NCI-H1417 (cell line): ENCODE data around the gene CPLANE1.
"Not testable (repeated sequence)": the region's sequence is repeated elsewhere in the genome, so short reads cannot be mapped to it uniquely, and the experiment has no call there.

ENCODE experiments used
- DNase-seq, 3 experiments: peaks; one replicate each; lab custom pipeline; 2025; lab: John Stamatoyannopoulos, UW

Gene CPLANE1

GRCh38 chr5:37208883-37209797 is 40.0 kb downstream of the CPLANE1 start:
- DNase-seq, result no peak

DNA sequence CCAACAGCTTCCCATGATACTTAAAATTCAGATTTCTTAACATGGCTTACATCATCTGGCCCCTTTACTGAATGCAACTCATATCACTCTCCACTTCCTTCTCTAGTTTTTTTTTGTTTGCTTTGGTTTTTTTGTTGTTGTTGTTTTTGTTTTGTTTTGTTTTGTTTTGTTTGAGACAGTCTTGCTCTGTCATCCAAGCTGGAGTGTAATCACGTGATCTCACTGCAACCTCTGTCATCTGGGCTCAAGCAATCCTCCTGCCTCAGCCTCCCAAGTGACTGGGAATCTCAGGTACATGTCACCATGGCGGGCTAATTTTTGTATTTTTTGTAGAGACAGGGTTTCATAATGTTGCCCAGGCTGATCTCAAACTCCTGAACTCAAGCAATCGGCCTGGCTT is 41.4 kb downstream of the CPLANE1 start:
- no peak for DNase-seq

DNA sequence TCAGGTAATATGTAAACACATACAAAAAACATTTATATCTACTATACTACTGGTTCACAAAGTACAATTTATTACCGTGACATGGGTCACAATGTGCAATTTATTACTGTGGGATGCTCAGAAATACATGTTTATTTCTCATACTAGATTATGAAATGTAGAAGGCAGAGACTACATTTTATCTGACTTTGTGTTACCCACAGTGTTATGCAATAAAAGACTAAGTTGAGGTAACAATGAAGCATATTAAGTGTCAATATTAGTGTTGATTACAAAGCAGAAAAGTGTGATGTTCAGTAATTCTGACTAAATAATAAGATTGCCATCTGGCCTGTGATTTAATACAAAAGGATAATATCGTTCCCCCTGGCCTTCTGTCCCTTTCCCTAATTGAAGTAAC is 42.4 kb downstream of the CPLANE1 start:
- no peak for DNase-seq

GRCh38 chr5:37198842-37199241 is 50.3 kb downstream of the CPLANE1 start:
- no peak for DNase-seq

- DNase-seq, result no peak
Observed at GRCh38 chr5:37198061-37198460, 51.1 kb downstream of the CPLANE1 start.

- DNase-seq, result no peak
Observed at GRCh38 chr5:37197340-37198050, 51.7 kb downstream of the CPLANE1 start.

- no peak for DNase-seq
Observed at GRCh38 chr5:37190592-37190991, 58.6 kb downstream of the CPLANE1 start.

DNA sequence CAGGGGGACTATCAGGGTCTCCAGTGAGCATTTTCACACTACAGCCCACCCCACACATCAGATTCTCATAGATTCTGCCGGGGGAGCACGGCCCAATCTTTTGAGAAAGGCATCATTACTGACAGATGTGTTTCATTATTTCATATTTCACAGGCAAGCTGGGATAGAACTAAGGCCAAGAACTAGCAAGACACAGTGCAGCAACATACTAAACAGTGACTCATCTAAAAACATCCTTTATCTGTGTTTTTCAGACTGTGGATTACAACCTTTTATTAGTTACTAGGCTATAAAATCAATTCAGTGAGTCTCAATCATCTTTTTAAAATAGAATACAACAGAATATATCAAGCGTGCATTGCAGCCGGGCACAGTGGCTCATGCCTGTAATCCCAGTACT is 59.8 kb downstream of the CPLANE1 start:
- no peak for DNase-seq

GRCh38 chr5:37187465-37187977 is 61.7 kb downstream of the CPLANE1 start:
- DNase-seq, result no peak

DNA sequence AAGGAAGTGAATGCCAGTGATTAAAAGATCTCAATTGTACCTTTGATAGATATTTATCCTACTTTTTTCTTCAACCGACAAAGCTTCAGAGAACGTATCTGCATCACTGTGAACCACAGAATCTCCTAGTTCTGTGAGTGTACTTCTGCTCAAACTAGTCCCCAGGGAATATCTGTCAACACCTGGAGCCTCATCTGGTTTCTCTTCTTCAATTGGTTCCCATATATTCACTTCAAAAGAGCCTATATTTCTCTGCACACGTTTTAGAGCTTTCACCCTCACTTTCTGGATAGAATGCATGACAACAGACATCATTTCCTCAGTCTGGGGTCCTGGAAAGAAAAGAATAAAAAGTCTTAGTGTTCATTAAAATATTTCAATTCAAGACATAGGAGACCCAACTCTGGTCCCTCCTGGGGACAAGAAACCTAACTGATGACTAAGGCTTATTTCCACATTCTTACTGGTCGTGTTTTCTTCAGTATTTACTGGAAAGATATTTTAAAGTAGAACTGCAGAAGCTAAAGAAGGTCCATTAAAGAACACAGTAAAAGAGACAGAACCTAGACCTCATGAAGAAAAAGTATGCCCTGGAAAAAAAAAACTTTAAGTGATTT is 64.3 kb downstream of the CPLANE1 start:
- peak in 1 of 3 experiments; percentile 21 for DNase-seq

GRCh38 chr5:37182667-37183066 is 66.5 kb downstream of the CPLANE1 start:
- DNase-seq, result no peak

- DNase-seq, result no peak
Observed at GRCh38 chr5:37174928-37175327, 74.2 kb downstream of the CPLANE1 start.

GRCh38 chr5:37172957-37173356 is 76.2 kb downstream of the CPLANE1 start:
- DNase-seq, result no peak

- DNase-seq, result no peak
Observed at GRCh38 chr5:37170856-37171255, 78.3 kb downstream of the CPLANE1 start.

DNA sequence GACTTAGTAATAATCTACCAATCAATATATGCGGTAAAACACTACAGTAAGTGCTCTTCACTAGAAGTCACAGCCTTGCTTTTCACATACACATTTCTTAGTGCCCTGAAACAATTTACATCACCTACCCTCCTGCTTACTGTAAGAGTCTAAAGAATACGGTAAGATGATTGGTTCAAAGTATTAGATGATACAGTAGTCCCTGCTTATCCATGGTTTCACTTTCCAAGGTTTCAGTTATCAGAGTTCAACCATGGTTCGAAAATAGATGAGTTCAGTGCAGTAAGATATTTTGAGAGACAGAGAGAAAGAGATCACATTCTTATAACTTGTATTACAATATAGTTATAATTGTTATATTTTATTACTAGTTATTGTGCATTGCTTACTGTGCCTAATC is 83.0 kb downstream of the CPLANE1 start:
- no peak for DNase-seq

DNA sequence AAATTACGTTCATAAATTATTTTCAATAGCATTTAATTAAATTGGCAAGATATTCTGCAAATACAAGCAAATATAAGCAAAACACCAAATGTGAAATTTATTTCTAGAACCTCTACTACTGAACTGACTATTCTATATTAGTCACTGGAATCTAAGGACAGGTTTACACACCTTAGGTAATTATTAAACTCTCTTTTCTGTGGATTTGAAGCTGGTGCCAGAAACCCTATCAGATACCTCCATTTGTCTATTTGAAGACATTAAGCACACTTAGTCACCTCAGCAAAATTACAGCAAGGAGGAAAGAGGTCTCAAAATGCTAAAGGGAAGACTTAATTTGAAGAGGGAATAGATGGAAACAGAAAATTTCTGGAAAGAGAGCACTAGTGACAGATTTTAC is 83.4 kb downstream of the CPLANE1 start:
- DNase-seq, result no peak

DNA sequence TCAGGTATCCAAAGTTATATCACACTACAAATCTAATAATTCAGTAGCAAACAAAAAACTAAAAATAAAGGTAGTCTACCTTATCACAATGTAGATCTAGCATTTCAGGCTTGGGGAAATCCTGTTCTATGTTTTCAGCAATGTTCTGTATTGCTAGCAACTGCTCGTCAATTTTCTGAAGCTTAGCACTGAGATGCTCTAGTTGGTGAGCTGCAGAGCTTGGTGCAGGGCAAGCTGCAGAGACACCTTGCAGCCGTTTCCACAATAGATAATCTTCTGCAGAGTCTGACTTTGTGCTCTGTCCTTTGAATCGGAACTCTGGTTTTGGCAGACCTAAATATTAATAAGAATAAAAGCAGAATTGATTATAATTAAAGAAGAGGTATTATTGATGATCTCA is 95.5 kb downstream of the CPLANE1 start:
- DNase-seq, result no peak

DNA sequence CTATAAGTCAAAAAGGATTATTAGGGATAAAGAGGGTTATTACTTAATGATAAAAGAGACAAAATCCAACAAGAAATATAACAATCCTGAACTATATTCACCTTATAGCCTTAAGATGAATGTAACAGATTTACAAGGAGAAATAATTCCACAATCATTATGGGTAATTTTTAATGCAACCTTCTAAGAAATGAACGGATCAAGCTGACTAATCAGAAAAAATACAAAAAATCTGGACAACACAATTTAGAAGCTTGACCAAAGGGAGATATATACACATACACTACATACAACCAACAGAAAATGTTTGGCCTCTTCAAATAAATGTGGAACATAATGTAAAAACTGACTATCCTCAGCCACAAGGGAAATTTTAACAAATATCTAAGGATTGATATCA is 102.3 kb downstream of the CPLANE1 start:
- DNase-seq, result no peak

DNA sequence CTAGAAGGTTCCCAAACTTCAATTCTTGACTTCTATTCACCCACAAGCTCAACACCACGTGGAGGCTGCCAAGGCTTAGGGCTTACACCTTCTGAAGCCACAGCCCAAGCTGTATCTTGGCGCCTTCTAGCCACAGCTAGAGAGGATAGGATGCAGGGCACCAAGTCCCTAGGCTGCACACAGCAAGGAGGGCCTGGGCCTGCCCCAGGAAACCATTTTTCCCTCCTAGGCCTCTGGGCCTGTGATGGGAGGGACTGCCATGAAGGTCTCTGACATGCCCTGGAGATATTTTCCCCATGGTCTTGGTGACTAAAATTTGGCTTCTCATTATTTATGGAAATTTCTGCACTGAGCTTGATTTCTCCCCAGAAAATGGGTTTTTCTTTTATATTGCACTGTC is 112.5 kb downstream of the CPLANE1 start:
- DNase-seq, result no peak

DNA sequence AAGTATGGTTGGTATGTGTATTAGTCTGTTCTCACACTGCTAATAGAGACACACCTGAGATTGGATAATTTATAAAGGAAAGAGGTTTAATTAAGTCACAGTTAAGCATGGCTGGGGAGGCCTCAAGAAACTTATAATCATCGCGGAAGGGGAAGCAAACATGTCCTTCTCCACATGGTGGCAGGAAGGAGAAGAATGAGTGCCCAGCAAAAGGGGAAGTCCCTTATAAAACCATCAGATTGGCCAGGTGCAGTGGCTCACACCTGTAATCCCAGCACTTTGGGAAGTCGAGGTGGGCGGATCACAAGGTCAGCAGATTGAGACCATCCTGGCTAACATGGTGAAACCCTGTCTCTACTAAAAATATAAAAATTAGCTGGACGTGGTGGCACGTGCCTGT is 113.9 kb downstream of the CPLANE1 start:
- DNase-seq, result not testable (repeated sequence)

- DNase-seq, result no peak
Observed at GRCh38 chr5:37133939-37134338, 115.2 kb downstream of the CPLANE1 start.

DNA sequence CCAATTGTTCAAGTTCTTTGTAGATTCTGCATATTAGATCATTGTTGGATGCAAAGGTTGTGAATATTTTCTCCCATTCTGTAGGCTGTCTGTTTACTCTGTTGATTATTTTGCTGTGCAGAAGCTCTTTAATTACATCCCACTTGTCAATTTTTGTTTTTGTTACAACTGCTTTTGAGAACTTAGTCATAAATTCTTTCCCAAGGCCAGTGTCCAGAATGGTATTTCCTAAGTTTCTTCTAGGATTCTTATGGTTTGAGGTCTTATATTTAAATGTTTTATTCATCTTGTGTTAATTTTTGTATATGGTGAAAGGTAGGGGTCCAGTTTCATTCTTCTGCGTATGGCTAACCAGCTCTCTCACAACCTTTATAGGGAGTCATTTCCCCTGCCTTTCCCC is 116.5 kb downstream of the CPLANE1 start:
- DNase-seq, result no peak

- DNase-seq, result no peak
Observed at GRCh38 chr5:37121465-37121864, 127.7 kb downstream of the CPLANE1 start.
